GM12864 (cell line): ENCODE results near the gene FEM1B.

Source experiments
- DNase-seq: peaks from one replicate; pipeline ENCODE4 v3.0.0-alpha.2; 2011; ENCODE audit warnings: low read depth
- H3K4me3 ChIP-seq: 2 replicates; pipeline ENCODE4 v1.5.1; 2011; ENCODE audit warnings: mild to moderate bottlenecking, low read depth, low read length, control low read depth
- CTCF ChIP-seq: IDR thresholded peaks from 2 replicates; pipeline ENCODE4 v1.5.1; 2011; ENCODE audit warnings: low read depth, mild to moderate bottlenecking, moderate library complexity, low read length, control low read depth, inconsistent platforms; ENCODE audit errors: missing control alignments

The FEM1B gene

GRCh38 chr15:68284616-68285258 lies 7.2 kb downstream of the FEM1B start:
- no peak overlapping the region for H3K4me3 ChIP-seq
- TF ChIP-seq CTCF, result no peak
- no peak for DNase-seq

GRCh38 chr15:68285259-68285980 lies 7.9 kb downstream of the FEM1B start:
- no peak for TF ChIP-seq CTCF
- DNase-seq, result no peak
- no peak overlapping the region for H3K4me3 ChIP-seq

- no peak for TF ChIP-seq CTCF
- no peak overlapping the region for H3K4me3 ChIP-seq
- DNase-seq, result no peak
These were observed 8.7 kb downstream of the FEM1B start for GRCh38 chr15:68286256-68286655.

- H3K4me3 ChIP-seq, result no peak overlapping the region
- TF ChIP-seq CTCF, result no peak
- no peak for DNase-seq
These were observed 11.5 kb downstream of the FEM1B start for GRCh38 chr15:68289057-68289456.

GRCh38 chr15:68289621-68290352 lies 12.2 kb downstream of the FEM1B start:
- no peak overlapping the region for H3K4me3 ChIP-seq
- no peak for DNase-seq
- no peak for TF ChIP-seq CTCF

- DNase-seq, result no peak
- no peak overlapping the region for H3K4me3 ChIP-seq
- no peak for TF ChIP-seq CTCF
These were observed 13.2 kb downstream of the FEM1B start for GRCh38 chr15:68290715-68291114.
